Gastroesophageal sphincter (tissue), 3 donors: Measurements from ENCODE around the gene KLHL20.

Experiments used
- POLR2A ChIP-seq, 2 donors: fragments of 450-650 bp; IDR thresholded peaks; one replicate each; pipeline ENCODE4 v1.6.1; 2017; ENCODE audit warnings: antibody characterized with exemption in 2 of 2, mild to moderate bottlenecking in 2 of 2, moderate library complexity in 1 of 2
- POLR2AphosphoS5 ChIP-seq: sonication (generic); formaldehyde crosslinking; IDR thresholded peaks from one replicate; pipeline ENCODE4 v1.6.1; 2017; ENCODE audit warnings: antibody characterized with exemption
- TF ChIP-seq, protein P1 (sequence below), 4 experiments: fragments of 200-600 bp in 2 of 4; fragments of 450-650 bp in 2 of 4; sonication (generic) in 1 of 4; IDR thresholded peaks; one replicate each; pipeline ENCODE4 v1.5.1; 2017 to 2019; ENCODE audit warnings: antibody characterized with exemption in 4 of 4, mild to moderate bottlenecking in 2 of 4, moderate library complexity in 2 of 4

DNA sequence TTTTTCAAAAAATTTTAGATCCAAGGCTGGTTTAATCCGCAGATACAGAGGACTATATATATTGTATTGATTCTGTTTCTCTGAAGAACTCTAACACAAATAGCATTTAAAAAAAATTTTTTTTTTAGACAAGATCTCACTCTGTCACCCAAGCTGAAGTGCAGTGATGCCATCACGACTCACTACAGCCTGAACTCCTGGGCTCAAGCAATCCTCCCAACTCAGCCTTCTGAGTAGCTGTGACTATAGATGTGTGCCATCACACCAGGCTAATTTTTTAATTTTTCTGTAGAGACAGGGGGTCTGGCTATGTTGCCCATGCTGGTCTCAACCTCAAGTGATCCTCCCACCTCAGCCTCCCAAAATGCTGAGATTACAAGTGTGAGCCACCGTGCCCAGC is 48.1 kb upstream of the KLHL20 start:
- TF ChIP-seq, protein P1, sequence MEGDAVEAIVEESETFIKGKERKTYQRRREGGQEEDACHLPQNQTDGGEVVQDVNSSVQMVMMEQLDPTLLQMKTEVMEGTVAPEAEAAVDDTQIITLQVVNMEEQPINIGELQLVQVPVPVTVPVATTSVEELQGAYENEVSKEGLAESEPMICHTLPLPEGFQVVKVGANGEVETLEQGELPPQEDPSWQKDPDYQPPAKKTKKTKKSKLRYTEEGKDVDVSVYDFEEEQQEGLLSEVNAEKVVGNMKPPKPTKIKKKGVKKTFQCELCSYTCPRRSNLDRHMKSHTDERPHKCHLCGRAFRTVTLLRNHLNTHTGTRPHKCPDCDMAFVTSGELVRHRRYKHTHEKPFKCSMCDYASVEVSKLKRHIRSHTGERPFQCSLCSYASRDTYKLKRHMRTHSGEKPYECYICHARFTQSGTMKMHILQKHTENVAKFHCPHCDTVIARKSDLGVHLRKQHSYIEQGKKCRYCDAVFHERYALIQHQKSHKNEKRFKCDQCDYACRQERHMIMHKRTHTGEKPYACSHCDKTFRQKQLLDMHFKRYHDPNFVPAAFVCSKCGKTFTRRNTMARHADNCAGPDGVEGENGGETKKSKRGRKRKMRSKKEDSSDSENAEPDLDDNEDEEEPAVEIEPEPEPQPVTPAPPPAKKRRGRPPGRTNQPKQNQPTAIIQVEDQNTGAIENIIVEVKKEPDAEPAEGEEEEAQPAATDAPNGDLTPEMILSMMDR (IDR thresholded peaks at IDR 0.05) = no peak
- no peak for TF ChIP-seq POLR2A (IDR thresholded peaks at IDR 0.05)
- no peak for TF ChIP-seq POLR2AphosphoS5
